Measurements from ENCODE around the gene UFD1. TPM values are rescaled to one million over a fixed set of nuclear protein-coding genes. Genes with fewer than 3 reads are reported as not detected.

The UFD1 gene
- polyA plus RNA-seq, 1 of the 3 experiments (the other 2 are of a cell fraction), result 111 TPM

- CTCF ChIA-PET, result interaction anchor here (1.6 to 1.9 kb wide), 2 partner anchors 12 to 178 kb away, joined by 4 to 7 read pairs; no protein-coding TSS in a partner anchor
Observed at GRCh38 chr22:19451570-19451969, 27.4 kb downstream of the UFD1 start.

More at GRCh38 chr22:19451570-19451969, 27.4 kb downstream of the UFD1 start:
- H3K36me3 ChIP-seq (replicated peaks in 1 of 2; ENCODE audit: control insufficient read depth in 1 of 2, insufficient read depth in 2 of 2, low read length in 1 of 2), result peaks cover 36 to 68% of the 10 kb centered on the region in 2 experiments
- no peaks in the 10 kb centered on the region for H3K27me3 ChIP-seq (ENCODE audit: insufficient read depth)
- TF ChIP-seq CTCF (IDR thresholded peaks at IDR 0.05) (no peak), REST (IDR thresholded peaks at IDR 0.05; ENCODE audit: low read depth, low read length) (no peak), EZH2phosphoT487 (IDR thresholded peaks at IDR 0.05; ENCODE audit: borderline replicate concordance, low read depth) (no peak), TAF1 (IDR thresholded peaks at IDR 0.05; ENCODE audit: borderline replicate concordance, low read depth, low read length) (no peak), FOSL2 (IDR thresholded peaks at IDR 0.05; ENCODE audit: borderline replicate concordance, low read depth) (no peak), RCOR1 (IDR thresholded peaks at IDR 0.05; ENCODE audit: low read length) (no peak), IRF3 (IDR thresholded peaks at IDR 0.05; ENCODE audit: low read depth, low read length) (no peak), MEF2A (IDR thresholded peaks at IDR 0.05; ENCODE audit: borderline replicate concordance, low read depth) (no peak), RXRA (IDR thresholded peaks at IDR 0.05; ENCODE audit: borderline replicate concordance, low read depth) (no peak), EP300 (IDR thresholded peaks at IDR 0.05; ENCODE audit: borderline replicate concordance in 1 of 2, low read depth in 1 of 2, low read length in 1 of 2) (no peak)
- POLR2A ChIA-PET, result interaction anchor here (0.6 to 0.7 kb wide), 2 partner anchors 26 to 1424 kb away, joined by 3 read pairs; no protein-coding TSS in a partner anchor
- H3K9me2 ChIP-seq, result no peaks in the 10 kb centered on the region
- H3K4me3 ChIP-seq (ENCODE audit: low read depth in 2 of 2, low read length in 1 of 2), result no peak overlapping the region
- H3K9me3 ChIP-seq, result no peaks in the 10 kb centered on the region
- H3F3A ChIP-seq (replicated peaks; ENCODE audit: insufficient read depth), result peaks cover 9% of the 10 kb centered on the region
- no peak overlapping the region for H3K9ac ChIP-seq
- DNase-seq, result no peak
- H3K27ac ChIP-seq (ENCODE audit: low read depth in 2 of 2, low read length in 1 of 2), result no peak overlapping the region
- peaks cover 0 to 15% of the 10 kb centered on the region in 2 experiments; a peak in 1 of 4 replicates for H3K4me1 ChIP-seq (ENCODE audit: control insufficient read depth in 1 of 2, insufficient read depth in 2 of 2, low read depth in 1 of 2, low read length in 1 of 2)
- no peaks in the 10 kb centered on the region for H4K20me1 ChIP-seq (ENCODE audit: insufficient read depth)
- H3K79me2 ChIP-seq (ENCODE audit: insufficient read depth), result peaks cover 10% of the 10 kb centered on the region
- 94% methylated on average over 4 of the region's 4 CpGs for WGBS (ENCODE audit: low lambda C conversion rate)
- H3K4me2 ChIP-seq, result no peak overlapping the region
- no peak overlapping the region for H2AFZ ChIP-seq (ENCODE audit: low read depth)

Measured in SK-N-SH (cell line).